Measurements from ENCODE around the gene PI4K2B.
"Not testable (repeated sequence)": the region's sequence is repeated elsewhere in the genome, so short reads cannot be mapped to it uniquely, and the experiment has no call there.

PI4K2B gene

GRCh38 chr4:25308306-25308705 is 74.5 kb downstream of the PI4K2B start:
- DNase-seq, result no peak

- DNase-seq, result no peak
Observed at GRCh38 chr4:25308761-25309160, 74.9 kb downstream of the PI4K2B start.

GRCh38 chr4:25310066-25310802 is 76.4 kb downstream of the PI4K2B start:
- DNase-seq, result peak; percentile 21

- DNase-seq, result no peak
Observed at GRCh38 chr4:25310803-25311166, 77.0 kb downstream of the PI4K2B start.

GRCh38 chr4:25312496-25313200 is 78.8 kb downstream of the PI4K2B start, which contains the start of gene ZCCHC4:
TSS of gene ZCCHC4 (plus strand) at chr4:25312774. CDS start at chr4:25312810, 36 bp downstream.
- peak; percentile 86 for DNase-seq

- DNase-seq, result no peak
Observed at GRCh38 chr4:25313201-25313895, 79.5 kb downstream of the PI4K2B start.

- no peak for DNase-seq
Observed at GRCh38 chr4:25320336-25320735, 86.5 kb downstream of the PI4K2B start.

- DNase-seq, result no peak
Observed at GRCh38 chr4:25320773-25321172, 86.9 kb downstream of the PI4K2B start.

- no peak for DNase-seq
Observed at GRCh38 chr4:25321703-25322102, 87.9 kb downstream of the PI4K2B start.

- DNase-seq, result not testable (repeated sequence)
Observed at GRCh38 chr4:25328463-25328862, 94.6 kb downstream of the PI4K2B start.

Data from RPMI8226 (cell line).